ENCODE results near the gene ZFAND5. TPM values are rescaled to one million over a fixed set of nuclear protein-coding genes. Genes with fewer than 3 reads are reported as not detected.

Gene ZFAND5
- total and polyA plus RNA-seq, 9 donors: 146 to 904 (median 208) TPM

DNA sequence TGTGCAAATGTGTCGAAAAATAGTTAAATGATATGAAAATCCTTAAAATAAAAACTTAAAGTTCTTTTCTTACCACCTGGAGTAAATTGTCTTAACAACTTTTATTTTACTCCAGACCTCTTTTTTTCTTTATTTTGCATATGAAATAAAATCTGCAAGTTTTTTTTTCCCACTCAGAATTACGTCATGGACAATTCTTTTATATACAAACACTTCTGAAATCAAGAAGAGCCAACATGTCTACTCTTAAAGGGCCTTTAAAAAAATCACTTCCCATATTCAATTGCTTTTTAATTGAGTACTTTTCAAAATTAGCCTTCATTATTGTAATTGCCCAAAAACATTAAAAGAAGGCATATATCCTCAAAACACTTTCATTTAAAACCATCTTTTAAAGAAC, 37.7 kb upstream of the ZFAND5 start:
- TF ChIP-seq EP300 (IDR thresholded peaks at IDR 0.05): no peak
- TF ChIP-seq, protein P1, sequence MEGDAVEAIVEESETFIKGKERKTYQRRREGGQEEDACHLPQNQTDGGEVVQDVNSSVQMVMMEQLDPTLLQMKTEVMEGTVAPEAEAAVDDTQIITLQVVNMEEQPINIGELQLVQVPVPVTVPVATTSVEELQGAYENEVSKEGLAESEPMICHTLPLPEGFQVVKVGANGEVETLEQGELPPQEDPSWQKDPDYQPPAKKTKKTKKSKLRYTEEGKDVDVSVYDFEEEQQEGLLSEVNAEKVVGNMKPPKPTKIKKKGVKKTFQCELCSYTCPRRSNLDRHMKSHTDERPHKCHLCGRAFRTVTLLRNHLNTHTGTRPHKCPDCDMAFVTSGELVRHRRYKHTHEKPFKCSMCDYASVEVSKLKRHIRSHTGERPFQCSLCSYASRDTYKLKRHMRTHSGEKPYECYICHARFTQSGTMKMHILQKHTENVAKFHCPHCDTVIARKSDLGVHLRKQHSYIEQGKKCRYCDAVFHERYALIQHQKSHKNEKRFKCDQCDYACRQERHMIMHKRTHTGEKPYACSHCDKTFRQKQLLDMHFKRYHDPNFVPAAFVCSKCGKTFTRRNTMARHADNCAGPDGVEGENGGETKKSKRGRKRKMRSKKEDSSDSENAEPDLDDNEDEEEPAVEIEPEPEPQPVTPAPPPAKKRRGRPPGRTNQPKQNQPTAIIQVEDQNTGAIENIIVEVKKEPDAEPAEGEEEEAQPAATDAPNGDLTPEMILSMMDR (IDR thresholded peaks at IDR 0.05): no peak
- no peak for TF ChIP-seq POLR2A (IDR thresholded peaks at IDR 0.05)
- intact Hi-C loops (cut with DNase I): no loop called here
- H3K4me3 ChIP-seq: no peak overlapping the region
- no peak for DNase-seq
- no peaks in the 10 kb centered on the region for H3K4me1 ChIP-seq (ENCODE audit: insufficient read depth)
- H3K9me3 ChIP-seq: no peaks in the 10 kb centered on the region
- 52 to 59% (median 56%) methylated on average over 2 of the region's 2 CpGs for WGBS, 3 donors
- H3K27ac ChIP-seq: no peak overlapping the region
- H3K36me3 ChIP-seq: no peaks in the 10 kb centered on the region
- H3K27me3 ChIP-seq: no peaks in the 10 kb centered on the region

DNA sequence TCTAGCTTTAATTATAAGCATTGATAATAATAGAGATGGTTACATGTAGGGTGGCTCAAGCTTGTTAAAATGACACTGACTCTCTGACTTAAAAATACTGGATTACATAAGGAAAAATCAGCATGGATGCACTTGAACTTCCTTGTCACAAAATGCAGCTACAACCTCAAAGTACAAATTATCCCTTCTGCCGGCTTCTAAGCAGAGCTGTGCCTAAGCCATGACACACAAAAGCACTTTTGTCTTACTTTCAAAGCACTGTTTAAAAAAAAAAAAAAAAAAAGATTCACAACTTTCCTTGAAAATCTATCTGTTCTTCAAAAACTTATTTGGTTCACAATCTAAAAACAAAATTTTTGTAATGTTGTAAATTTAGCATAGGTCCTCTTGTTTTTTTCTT, 36.4 kb upstream of the ZFAND5 start:
- Histone ChIP-seq H3K27ac (no peak overlapping the region), H3K27me3 (no peaks in the 10 kb centered on the region), H3K9me3 (no peaks in the 10 kb centered on the region), H3K36me3 (no peaks in the 10 kb centered on the region), H3K4me3 (no peak overlapping the region), H3K4me1 (ENCODE audit: insufficient read depth) (peaks cover 1% of the 10 kb centered on the region)
- intact Hi-C loops (cut with DNase I): no loop called here
- 75 to 86% (median 85%) methylated on average over 1 of the region's 1 CpG for WGBS, 3 donors
- no peak for DNase-seq
- TF ChIP-seq, protein P1 (IDR thresholded peaks at IDR 0.05): no peak
- TF ChIP-seq EP300 (IDR thresholded peaks at IDR 0.05): no peak
- no peak for TF ChIP-seq POLR2A (IDR thresholded peaks at IDR 0.05)

DNA sequence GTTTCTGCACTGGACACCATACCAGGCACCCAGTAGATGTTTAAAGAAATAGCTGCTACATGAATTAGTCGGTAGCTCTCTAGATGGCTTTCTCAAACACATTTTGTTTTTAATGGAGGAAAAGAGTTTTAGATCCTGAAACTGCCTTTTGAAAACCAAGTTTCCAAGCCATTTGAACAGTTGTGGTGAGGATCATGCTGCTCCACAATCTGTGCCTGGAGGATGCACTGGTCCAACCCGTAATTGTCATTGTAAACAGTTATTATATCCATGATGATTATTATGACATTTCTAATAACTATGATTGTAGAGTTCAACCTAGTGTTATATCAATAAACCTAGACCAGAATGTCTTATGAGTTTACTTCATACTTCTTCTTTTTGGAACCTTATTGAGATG, 35.9 kb upstream of the ZFAND5 start:
- H3K27ac ChIP-seq: no peak overlapping the region
- no peaks in the 10 kb centered on the region for H3K27me3 ChIP-seq
- WGBS, 3 donors: 60 to 85% (median 75%) methylated on average over 2 of the region's 2 CpGs
- no peaks in the 10 kb centered on the region for H3K9me3 ChIP-seq
- TF ChIP-seq EP300 (IDR thresholded peaks at IDR 0.05) (no peak), POLR2A (IDR thresholded peaks at IDR 0.05) (no peak)
- TF ChIP-seq, protein P1 (IDR thresholded peaks at IDR 0.05): no peak
- no peak overlapping the region for H3K4me3 ChIP-seq
- H3K4me1 ChIP-seq (ENCODE audit: insufficient read depth): peaks cover 2% of the 10 kb centered on the region
- H3K36me3 ChIP-seq: no peaks in the 10 kb centered on the region
- intact Hi-C loops (cut with DNase I): no loop called here
- no peak for DNase-seq

DNA sequence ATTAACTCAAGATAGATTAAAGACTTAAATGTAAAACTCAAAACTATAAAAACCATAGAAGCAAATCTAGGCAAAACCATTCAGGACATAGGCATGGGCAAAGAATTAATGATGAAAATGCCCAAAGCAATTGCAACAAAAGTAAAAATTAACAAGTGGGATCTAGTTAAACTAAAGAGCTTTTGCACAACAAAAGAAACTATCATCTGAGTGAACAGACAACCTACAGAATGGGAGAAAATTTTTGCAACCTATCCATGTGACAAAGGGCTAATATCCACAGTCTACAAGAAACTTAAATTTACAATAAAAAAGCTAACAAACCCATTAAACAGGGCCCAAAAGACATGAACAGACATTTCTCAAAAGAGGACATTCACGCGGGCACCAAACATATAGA, 34.4 kb upstream of the ZFAND5 start:
- Histone ChIP-seq H3K4me3 (no peak overlapping the region), H3K27ac (no peak overlapping the region), H3K4me1 (ENCODE audit: insufficient read depth) (peaks cover 4% of the 10 kb centered on the region), H3K36me3 (no peaks in the 10 kb centered on the region), H3K27me3 (no peaks in the 10 kb centered on the region), H3K9me3 (no peaks in the 10 kb centered on the region)
- DNase-seq: no peak
- WGBS, 3 donors: 97 to 99% (median 98%) methylated on average over 2 of the region's 2 CpGs
- intact Hi-C loops (cut with DNase I): no loop called here
- TF ChIP-seq POLR2A (IDR thresholded peaks at IDR 0.05) (no peak), EP300 (IDR thresholded peaks at IDR 0.05) (no peak)
- TF ChIP-seq, protein P1 (IDR thresholded peaks at IDR 0.05): no peak
